ENCODE results near the gene WDR45B.

The WDR45B gene

GRCh38 chr17:82596837-82597672, 51.2 kb downstream of the WDR45B start:
- Histone ChIP-seq H3K9me3 (ENCODE audit: control insufficient read depth, insufficient read depth, low read length) (no peaks in the 10 kb centered on the region), H3K4me3 (ENCODE audit: low read depth, low read length) (no peak overlapping the region), H3K27me3 (ENCODE audit: control insufficient read depth, insufficient read depth, low read length) (no peaks in the 10 kb centered on the region), H3K4me1 (ENCODE audit: control insufficient read depth, insufficient read depth, low read length) (no peaks in the 10 kb centered on the region; the same call in 1 of the 2 replicates), H3K27ac (ENCODE audit: low read depth, low read length) (no peak overlapping the region), H3K9ac (ENCODE audit: low read depth, low read length) (no peak overlapping the region), H3K36me3 (ENCODE audit: control insufficient read depth, insufficient read depth, low read length) (peaks cover 62% of the 10 kb centered on the region)

- H3K4me1 ChIP-seq (ENCODE audit: control insufficient read depth, insufficient read depth, low read length) = no peaks in the 10 kb centered on the region; the same call in 1 of the 2 replicates
Observed at GRCh38 chr17:82596296-82596695, 51.9 kb downstream of the WDR45B start.

GRCh38 chr17:82595893-82596292, 52.4 kb downstream of the WDR45B start:
- H3K4me3 ChIP-seq (ENCODE audit: low read depth, low read length) = no peak overlapping the region
- H3K27ac ChIP-seq (ENCODE audit: low read depth, low read length) = no peak overlapping the region
- H3K27me3 ChIP-seq (ENCODE audit: control insufficient read depth, insufficient read depth, low read length) = no peaks in the 10 kb centered on the region
- no peaks in the 10 kb centered on the region for H3K9me3 ChIP-seq (ENCODE audit: control insufficient read depth, insufficient read depth, low read length)
- H3K4me1 ChIP-seq (ENCODE audit: control insufficient read depth, insufficient read depth, low read length) = no peaks in the 10 kb centered on the region; the same call in 1 of the 2 replicates
- H3K36me3 ChIP-seq (ENCODE audit: control insufficient read depth, insufficient read depth, low read length) = peaks cover 54% of the 10 kb centered on the region
- H3K9ac ChIP-seq (ENCODE audit: low read depth, low read length) = no peak overlapping the region

More at GRCh38 chr17:82596296-82596695, 51.9 kb downstream of the WDR45B start:
- H3K36me3 ChIP-seq (ENCODE audit: control insufficient read depth, insufficient read depth, low read length) = peaks cover 55% of the 10 kb centered on the region
- no peak overlapping the region for H3K4me3 ChIP-seq (ENCODE audit: low read depth, low read length)
- no peaks in the 10 kb centered on the region for H3K27me3 ChIP-seq (ENCODE audit: control insufficient read depth, insufficient read depth, low read length)
- H3K27ac ChIP-seq (ENCODE audit: low read depth, low read length) = no peak overlapping the region
- no peak overlapping the region for H3K9ac ChIP-seq (ENCODE audit: low read depth, low read length)
- no peaks in the 10 kb centered on the region for H3K9me3 ChIP-seq (ENCODE audit: control insufficient read depth, insufficient read depth, low read length)

GRCh38 chr17:82594571-82594970, 53.7 kb downstream of the WDR45B start:
- Histone ChIP-seq H3K9me3 (ENCODE audit: control insufficient read depth, insufficient read depth, low read length) (no peaks in the 10 kb centered on the region), H3K27ac (ENCODE audit: low read depth, low read length) (no peak overlapping the region), H3K9ac (ENCODE audit: low read depth, low read length) (no peak overlapping the region), H3K36me3 (ENCODE audit: control insufficient read depth, insufficient read depth, low read length) (peaks cover 52% of the 10 kb centered on the region), H3K4me1 (ENCODE audit: control insufficient read depth, insufficient read depth, low read length) (no peaks in the 10 kb centered on the region; the same call in 1 of the 2 replicates), H3K4me3 (ENCODE audit: low read depth, low read length) (no peak overlapping the region), H3K27me3 (ENCODE audit: control insufficient read depth, insufficient read depth, low read length) (no peaks in the 10 kb centered on the region)

GRCh38 chr17:82593590-82594087, 54.6 kb downstream of the WDR45B start:
- Histone ChIP-seq H3K27ac (ENCODE audit: low read depth, low read length) (peak overlapping the region; percentile 24), H3K4me3 (ENCODE audit: low read depth, low read length) (peak overlapping the region; percentile 20; the same call in 1 of the 2 replicates), H3K27me3 (ENCODE audit: control insufficient read depth, insufficient read depth, low read length) (no peaks in the 10 kb centered on the region), H3K9ac (ENCODE audit: low read depth, low read length) (no peak overlapping the region), H3K4me1 (ENCODE audit: control insufficient read depth, insufficient read depth, low read length) (no peaks in the 10 kb centered on the region; the same call in 1 of the 2 replicates), H3K9me3 (ENCODE audit: control insufficient read depth, insufficient read depth, low read length) (no peaks in the 10 kb centered on the region), H3K36me3 (ENCODE audit: control insufficient read depth, insufficient read depth, low read length) (peaks cover 59% of the 10 kb centered on the region)

GRCh38 chr17:82592767-82593589, 55.3 kb downstream of the WDR45B start:
- H3K27ac ChIP-seq (ENCODE audit: low read depth, low read length) = peak overlapping the region; percentile 24

GRCh38 chr17:82592289-82592766, 55.9 kb downstream of the WDR45B start:
- Histone ChIP-seq H3K27me3 (ENCODE audit: control insufficient read depth, insufficient read depth, low read length) (no peaks in the 10 kb centered on the region), H3K27ac (ENCODE audit: low read depth, low read length) (no peak overlapping the region), H3K4me1 (ENCODE audit: control insufficient read depth, insufficient read depth, low read length) (no peaks in the 10 kb centered on the region; the same call in 1 of the 2 replicates), H3K9me3 (ENCODE audit: control insufficient read depth, insufficient read depth, low read length) (no peaks in the 10 kb centered on the region), H3K36me3 (ENCODE audit: control insufficient read depth, insufficient read depth, low read length) (peaks cover 59% of the 10 kb centered on the region), H3K9ac (ENCODE audit: low read depth, low read length) (no peak overlapping the region), H3K4me3 (ENCODE audit: low read depth, low read length) (no peak overlapping the region)

More at GRCh38 chr17:82592767-82593589, 55.3 kb downstream of the WDR45B start:
- Histone ChIP-seq H3K9me3 (ENCODE audit: control insufficient read depth, insufficient read depth, low read length) (no peaks in the 10 kb centered on the region), H3K4me1 (ENCODE audit: control insufficient read depth, insufficient read depth, low read length) (no peaks in the 10 kb centered on the region; the same call in 1 of the 2 replicates), H3K36me3 (ENCODE audit: control insufficient read depth, insufficient read depth, low read length) (peaks cover 55% of the 10 kb centered on the region), H3K27me3 (ENCODE audit: control insufficient read depth, insufficient read depth, low read length) (no peaks in the 10 kb centered on the region), H3K9ac (ENCODE audit: low read depth, low read length) (no peak overlapping the region), H3K4me3 (ENCODE audit: low read depth, low read length) (peak overlapping the region; percentile 20; the same call in 1 of the 2 replicates)

- H3K9ac ChIP-seq (ENCODE audit: low read depth, low read length) = no peak overlapping the region
- no peak overlapping the region for H3K4me3 ChIP-seq (ENCODE audit: low read depth, low read length)
- H3K4me1 ChIP-seq (ENCODE audit: control insufficient read depth, insufficient read depth, low read length) = no peaks in the 10 kb centered on the region; the same call in 1 of the 2 replicates
- H3K27ac ChIP-seq (ENCODE audit: low read depth, low read length) = no peak overlapping the region
- H3K27me3 ChIP-seq (ENCODE audit: control insufficient read depth, insufficient read depth, low read length) = no peaks in the 10 kb centered on the region
- H3K9me3 ChIP-seq (ENCODE audit: control insufficient read depth, insufficient read depth, low read length) = no peaks in the 10 kb centered on the region
- peaks cover 56% of the 10 kb centered on the region for H3K36me3 ChIP-seq (ENCODE audit: control insufficient read depth, insufficient read depth, low read length)
Observed at GRCh38 chr17:82590881-82591539, 57.2 kb downstream of the WDR45B start.

GRCh38 chr17:82590216-82590615, 58.0 kb downstream of the WDR45B start:
- no peak overlapping the region for H3K4me3 ChIP-seq (ENCODE audit: low read depth, low read length)
- no peaks in the 10 kb centered on the region for H3K9me3 ChIP-seq (ENCODE audit: control insufficient read depth, insufficient read depth, low read length)
- H3K36me3 ChIP-seq (ENCODE audit: control insufficient read depth, insufficient read depth, low read length) = peaks cover 55% of the 10 kb centered on the region
- no peaks in the 10 kb centered on the region; the same call in 1 of the 2 replicates for H3K4me1 ChIP-seq (ENCODE audit: control insufficient read depth, insufficient read depth, low read length)
- no peak overlapping the region for H3K27ac ChIP-seq (ENCODE audit: low read depth, low read length)
- H3K9ac ChIP-seq (ENCODE audit: low read depth, low read length) = no peak overlapping the region
- no peaks in the 10 kb centered on the region for H3K27me3 ChIP-seq (ENCODE audit: control insufficient read depth, insufficient read depth, low read length)

- H3K4me3 ChIP-seq (ENCODE audit: low read depth, low read length) = no peak overlapping the region
- H3K4me1 ChIP-seq (ENCODE audit: control insufficient read depth, insufficient read depth, low read length) = no peaks in the 10 kb centered on the region; the same call in 1 of the 2 replicates
- H3K9ac ChIP-seq (ENCODE audit: low read depth, low read length) = no peak overlapping the region
- peaks cover 55% of the 10 kb centered on the region for H3K36me3 ChIP-seq (ENCODE audit: control insufficient read depth, insufficient read depth, low read length)
- no peak overlapping the region for H3K27ac ChIP-seq (ENCODE audit: low read depth, low read length)
- no peaks in the 10 kb centered on the region for H3K27me3 ChIP-seq (ENCODE audit: control insufficient read depth, insufficient read depth, low read length)
- H3K9me3 ChIP-seq (ENCODE audit: control insufficient read depth, insufficient read depth, low read length) = no peaks in the 10 kb centered on the region
Observed at GRCh38 chr17:82589851-82590180, 58.4 kb downstream of the WDR45B start.
